Breast epithelium (tissue), 3 donors: ENCODE results near the gene AHSP.

Experiments used
- POLR2AphosphoS5 ChIP-seq, 3 donors: sonication (generic); formaldehyde crosslinking; IDR thresholded peaks; one replicate each; pipeline ENCODE4 v1.6.1; 2017; ENCODE audit warnings: antibody characterized with exemption in 3 of 3
- TF ChIP-seq, protein P1 (sequence below), 3 donors: fragments of 450-650 bp; IDR thresholded peaks; one replicate each; pipeline ENCODE4 v1.5.1; 2016 to 2017; ENCODE audit warnings: antibody characterized with exemption in 3 of 3, mild to moderate bottlenecking in 3 of 3, moderate library complexity in 3 of 3

- TF ChIP-seq, protein P1, sequence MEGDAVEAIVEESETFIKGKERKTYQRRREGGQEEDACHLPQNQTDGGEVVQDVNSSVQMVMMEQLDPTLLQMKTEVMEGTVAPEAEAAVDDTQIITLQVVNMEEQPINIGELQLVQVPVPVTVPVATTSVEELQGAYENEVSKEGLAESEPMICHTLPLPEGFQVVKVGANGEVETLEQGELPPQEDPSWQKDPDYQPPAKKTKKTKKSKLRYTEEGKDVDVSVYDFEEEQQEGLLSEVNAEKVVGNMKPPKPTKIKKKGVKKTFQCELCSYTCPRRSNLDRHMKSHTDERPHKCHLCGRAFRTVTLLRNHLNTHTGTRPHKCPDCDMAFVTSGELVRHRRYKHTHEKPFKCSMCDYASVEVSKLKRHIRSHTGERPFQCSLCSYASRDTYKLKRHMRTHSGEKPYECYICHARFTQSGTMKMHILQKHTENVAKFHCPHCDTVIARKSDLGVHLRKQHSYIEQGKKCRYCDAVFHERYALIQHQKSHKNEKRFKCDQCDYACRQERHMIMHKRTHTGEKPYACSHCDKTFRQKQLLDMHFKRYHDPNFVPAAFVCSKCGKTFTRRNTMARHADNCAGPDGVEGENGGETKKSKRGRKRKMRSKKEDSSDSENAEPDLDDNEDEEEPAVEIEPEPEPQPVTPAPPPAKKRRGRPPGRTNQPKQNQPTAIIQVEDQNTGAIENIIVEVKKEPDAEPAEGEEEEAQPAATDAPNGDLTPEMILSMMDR (IDR thresholded peaks at IDR 0.05), result no peak
- no peak for TF ChIP-seq POLR2AphosphoS5 (IDR thresholded peaks at IDR 0.05)
Measured at GRCh38 chr16:31489298-31489564, 38.5 kb upstream of the AHSP start.
